NCI-H2029 (cell line): ENCODE results near the gene ATRNL1.
"Not testable (repeated sequence)": the region's sequence is repeated elsewhere in the genome, so short reads cannot be mapped to it uniquely, and the experiment has no call there.

Source experiments
- DNase-seq: peaks from one replicate; lab custom pipeline; 2025; lab: John Stamatoyannopoulos, UW

The ATRNL1 gene

GRCh38 chr10:115606741-115607140 lies 513.6 kb downstream of the ATRNL1 start:
- DNase-seq, result no peak

GRCh38 chr10:115624448-115624847 lies 531.3 kb downstream of the ATRNL1 start:
- DNase-seq, result no peak

GRCh38 chr10:115628616-115629015 lies 535.5 kb downstream of the ATRNL1 start:
- no peak for DNase-seq

GRCh38 chr10:115638246-115638645 lies 545.1 kb downstream of the ATRNL1 start:
- no peak for DNase-seq

- DNase-seq, result no peak
Observed at GRCh38 chr10:115649217-115649616, 556.1 kb downstream of the ATRNL1 start.

GRCh38 chr10:115653473-115653872 lies 560.3 kb downstream of the ATRNL1 start:
- no peak for DNase-seq

- DNase-seq, result no peak
Observed at GRCh38 chr10:115654961-115655360, 561.8 kb downstream of the ATRNL1 start.

- no peak for DNase-seq
Observed at GRCh38 chr10:115657161-115657860, 564.1 kb downstream of the ATRNL1 start.

- DNase-seq, result no peak
Observed at GRCh38 chr10:115659616-115660015, 566.5 kb downstream of the ATRNL1 start.

- no peak for DNase-seq
Observed at GRCh38 chr10:115660391-115660790, 567.2 kb downstream of the ATRNL1 start.

- DNase-seq, result no peak
Observed at GRCh38 chr10:115662422-115662821, 569.3 kb downstream of the ATRNL1 start.

- no peak for DNase-seq
Observed at GRCh38 chr10:115665549-115665948, 572.4 kb downstream of the ATRNL1 start.

GRCh38 chr10:115674496-115674895 lies 581.3 kb downstream of the ATRNL1 start:
- DNase-seq, result no peak

GRCh38 chr10:115696747-115697146 lies 603.6 kb downstream of the ATRNL1 start:
- no peak for DNase-seq

GRCh38 chr10:115706026-115706425 lies 612.9 kb downstream of the ATRNL1 start:
- DNase-seq, result no peak

GRCh38 chr10:115706488-115707076 lies 613.4 kb downstream of the ATRNL1 start:
- DNase-seq, result no peak

- DNase-seq, result no peak
Observed at GRCh38 chr10:115710136-115710535, 617.0 kb downstream of the ATRNL1 start.

- DNase-seq, result no peak
Observed at GRCh38 chr10:115711306-115711705, 618.1 kb downstream of the ATRNL1 start.

GRCh38 chr10:115720121-115720520 lies 627.0 kb downstream of the ATRNL1 start:
- no peak for DNase-seq

- no peak for DNase-seq
Observed at GRCh38 chr10:115727129-115727528, 634.0 kb downstream of the ATRNL1 start.

GRCh38 chr10:115744089-115744488 lies 650.9 kb downstream of the ATRNL1 start:
- DNase-seq, result no peak

GRCh38 chr10:115745943-115746342 lies 652.8 kb downstream of the ATRNL1 start:
- no peak for DNase-seq

GRCh38 chr10:115747811-115748210 lies 654.6 kb downstream of the ATRNL1 start:
- no peak for DNase-seq

GRCh38 chr10:115758488-115758887 lies 665.3 kb downstream of the ATRNL1 start:
- not testable (repeated sequence) for DNase-seq
